KOPT-K1 (cell line): ENCODE measurements around the gene FUCA2.
A peak's percentile ranks its signal among the peaks of the same experiment; 100 is the strongest.

ENCODE experiments used
- H3K27ac ChIP-seq: fragments of 200-600 bp; sonication (generic); 2 replicates; pipeline ENCODE4 v1.5.1; 2016; ENCODE audit warnings: antibody characterized with exemption, mild to moderate bottlenecking, low read depth, low read length; ENCODE audit not compliant: poor library complexity, severe bottlenecking
- H3K36me3 ChIP-seq: fragments of 200-600 bp; sonication (generic); 2 replicates; pipeline ENCODE4 v1.5.1; 2017; ENCODE audit warnings: antibody characterized with exemption, mild to moderate bottlenecking, low read length, moderate library complexity; ENCODE audit not compliant: insufficient read depth
- H3K9me3 ChIP-seq: fragments of 200-600 bp; sonication (generic); 2 replicates; pipeline ENCODE4 v1.5.1; 2017; ENCODE audit warnings: antibody characterized with exemption, low read length, mild to moderate bottlenecking; ENCODE audit not compliant: insufficient read depth, poor library complexity, severe bottlenecking

FUCA2 gene

GRCh38 chr6:143510991-143511891 lies at the start of gene FUCA2:
Gene FUCA2 (minus strand): TSS chr6:143511720. CDS start chr6:143511634, 86 bp downstream.
- Histone ChIP-seq H3K36me3 (no peaks in the 10 kb centered on the region), H3K27ac (no peak within 1 kb of the TSS), H3K9me3 (no peaks in the 10 kb centered on the region)

GRCh38 chr6:143561105-143561704 lies 49.7 kb upstream of the FUCA2 start:
- no peak overlapping the region for H3K27ac ChIP-seq
- no peaks in the 10 kb centered on the region for H3K36me3 ChIP-seq
- H3K9me3 ChIP-seq = no peaks in the 10 kb centered on the region

GRCh38 chr6:143559051-143559660 lies 47.6 kb upstream of the FUCA2 start:
- Histone ChIP-seq H3K36me3 (no peaks in the 10 kb centered on the region), H3K9me3 (no peaks in the 10 kb centered on the region), H3K27ac (no peak overlapping the region)

GRCh38 chr6:143556529-143556928 lies 45.0 kb upstream of the FUCA2 start:
- Histone ChIP-seq H3K36me3 (no peaks in the 10 kb centered on the region), H3K27ac (no peak overlapping the region), H3K9me3 (no peaks in the 10 kb centered on the region)

- Histone ChIP-seq H3K9me3 (no peaks in the 10 kb centered on the region), H3K36me3 (no peaks in the 10 kb centered on the region), H3K27ac (peak overlapping the region; percentile 3)
Measured at GRCh38 chr6:143555582-143555981, 44.1 kb upstream of the FUCA2 start.

- Histone ChIP-seq H3K27ac (peak overlapping the region; percentile 3), H3K36me3 (no peaks in the 10 kb centered on the region), H3K9me3 (no peaks in the 10 kb centered on the region)
Measured at GRCh38 chr6:143555071-143555492, 43.6 kb upstream of the FUCA2 start.

GRCh38 chr6:143553337-143553736 lies 41.8 kb upstream of the FUCA2 start:
- H3K36me3 ChIP-seq = no peaks in the 10 kb centered on the region
- H3K27ac ChIP-seq = no peak overlapping the region
- no peaks in the 10 kb centered on the region for H3K9me3 ChIP-seq

- H3K9me3 ChIP-seq = no peaks in the 10 kb centered on the region
- no peak overlapping the region for H3K27ac ChIP-seq
- no peaks in the 10 kb centered on the region for H3K36me3 ChIP-seq
Measured at GRCh38 chr6:143549949-143550268, 38.4 kb upstream of the FUCA2 start.

- Histone ChIP-seq H3K36me3 (no peaks in the 10 kb centered on the region), H3K27ac (no peak overlapping the region), H3K9me3 (no peaks in the 10 kb centered on the region)
Measured at GRCh38 chr6:143549221-143549948, 37.9 kb upstream of the FUCA2 start.

GRCh38 chr6:143546599-143546998 lies 35.1 kb upstream of the FUCA2 start:
- Histone ChIP-seq H3K36me3 (no peaks in the 10 kb centered on the region), H3K9me3 (no peaks in the 10 kb centered on the region), H3K27ac (no peak overlapping the region)

- Histone ChIP-seq H3K27ac (no peak overlapping the region), H3K9me3 (no peaks in the 10 kb centered on the region), H3K36me3 (no peaks in the 10 kb centered on the region)
Measured at GRCh38 chr6:143545976-143546547, 34.5 kb upstream of the FUCA2 start.

GRCh38 chr6:143545165-143545564 lies 33.6 kb upstream of the FUCA2 start:
- H3K9me3 ChIP-seq = no peaks in the 10 kb centered on the region
- no peak overlapping the region for H3K27ac ChIP-seq
- H3K36me3 ChIP-seq = no peaks in the 10 kb centered on the region

GRCh38 chr6:143544011-143544696 lies 32.6 kb upstream of the FUCA2 start:
- Histone ChIP-seq H3K36me3 (no peaks in the 10 kb centered on the region), H3K9me3 (no peaks in the 10 kb centered on the region), H3K27ac (no peak overlapping the region)

- Histone ChIP-seq H3K36me3 (no peaks in the 10 kb centered on the region), H3K27ac (no peak overlapping the region)
Measured at GRCh38 chr6:143543435-143543834, 31.9 kb upstream of the FUCA2 start.

More at GRCh38 chr6:143543435-143543834, 31.9 kb upstream of the FUCA2 start:
- no peaks in the 10 kb centered on the region for H3K9me3 ChIP-seq
